ENCODE results near the gene CFC1B.
"Not testable (repeated sequence)": the region's sequence is repeated elsewhere in the genome, so short reads cannot be mapped to it uniquely, and the experiment has no call there.

DNA sequence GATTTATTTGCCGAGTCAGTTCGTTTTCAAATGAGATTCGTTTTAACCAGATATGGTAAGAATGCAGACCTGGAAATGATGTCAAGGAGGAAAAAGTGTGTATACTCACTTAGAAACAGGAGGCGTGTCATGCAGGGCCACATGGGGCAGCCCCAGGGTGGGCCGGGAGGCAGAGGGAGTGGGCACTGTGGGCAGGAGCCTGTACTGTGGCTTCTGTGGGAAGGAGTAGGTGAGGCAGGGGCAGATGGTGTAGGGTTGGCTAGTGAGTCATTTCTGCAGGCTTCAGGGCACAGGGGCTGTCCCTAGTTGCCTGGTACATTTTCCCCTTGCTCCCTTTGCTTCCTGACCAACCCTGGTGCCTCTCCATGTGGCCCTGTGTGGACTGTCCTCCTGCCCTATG is 10.2 kb downstream of the CFC1B start:
- TF ChIP-seq, protein P1, sequence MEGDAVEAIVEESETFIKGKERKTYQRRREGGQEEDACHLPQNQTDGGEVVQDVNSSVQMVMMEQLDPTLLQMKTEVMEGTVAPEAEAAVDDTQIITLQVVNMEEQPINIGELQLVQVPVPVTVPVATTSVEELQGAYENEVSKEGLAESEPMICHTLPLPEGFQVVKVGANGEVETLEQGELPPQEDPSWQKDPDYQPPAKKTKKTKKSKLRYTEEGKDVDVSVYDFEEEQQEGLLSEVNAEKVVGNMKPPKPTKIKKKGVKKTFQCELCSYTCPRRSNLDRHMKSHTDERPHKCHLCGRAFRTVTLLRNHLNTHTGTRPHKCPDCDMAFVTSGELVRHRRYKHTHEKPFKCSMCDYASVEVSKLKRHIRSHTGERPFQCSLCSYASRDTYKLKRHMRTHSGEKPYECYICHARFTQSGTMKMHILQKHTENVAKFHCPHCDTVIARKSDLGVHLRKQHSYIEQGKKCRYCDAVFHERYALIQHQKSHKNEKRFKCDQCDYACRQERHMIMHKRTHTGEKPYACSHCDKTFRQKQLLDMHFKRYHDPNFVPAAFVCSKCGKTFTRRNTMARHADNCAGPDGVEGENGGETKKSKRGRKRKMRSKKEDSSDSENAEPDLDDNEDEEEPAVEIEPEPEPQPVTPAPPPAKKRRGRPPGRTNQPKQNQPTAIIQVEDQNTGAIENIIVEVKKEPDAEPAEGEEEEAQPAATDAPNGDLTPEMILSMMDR (IDR thresholded peaks at IDR 0.05; ENCODE audit: low read depth, low read length): not testable (repeated sequence)
- TF ChIP-seq POLR2A (IDR thresholded peaks at IDR 0.05; ENCODE audit: extremely low read depth, insufficient read length): not testable (repeated sequence)

Measured in NB4 (cell line).